H1 (cell line): ENCODE data around the gene PLCL1. TPM values are rescaled to one million over a fixed set of nuclear protein-coding genes. Genes with fewer than 3 reads are reported as not detected.

Experiments
- BACH1 ChIP-seq: IDR thresholded peaks from 2 replicates; pipeline ENCODE4 v1.6.1; 2012; ENCODE audit warnings: low read length, improper control_type of control experiment
- CEBPB ChIP-seq: IDR thresholded peaks from 2 replicates; pipeline ENCODE4 v1.6.1; 2012; ENCODE audit warnings: low read depth, low read length
- E2F6 ChIP-seq: IDR thresholded peaks from 2 replicates; pipeline ENCODE4 v1.6.1; 2012; ENCODE audit warnings: inconsistent platforms
- RBBP5 ChIP-seq: IDR thresholded peaks from 2 replicates; pipeline ENCODE4 v1.7.1; 2012; ENCODE audit warnings: low read depth, mild to moderate bottlenecking, inconsistent platforms, low read length, moderate library complexity, borderline replicate concordance
- TCF12 ChIP-seq: IDR thresholded peaks from 2 replicates; pipeline ENCODE4 v1.6.1; 2011; ENCODE audit warnings: low read depth, mild to moderate bottlenecking, low read length
- polyA plus RNA-seq, 7 experiments: library from polyadenylated mRNA; depleted of rRNA in 3 of 7; stranded (reverse) in 5 of 7; unstranded in 2 of 7; fragments of >200 nt in 5 of 7; fragments of 200-250 nt in 2 of 7; gene quantifications; 1 replicate in 5 of 7; 2 replicates in 1 of 7; 4 replicates in 1 of 7; pipeline versions ENCODE4 v1.2.1 to v1.2.3, GENCODE V29; 2011 to 2013; ENCODE audit warnings: missing spikeins in 2 of 7, mixed read lengths in 2 of 7
- total RNA-seq: library from RNA; stranded (reverse); fragmentation: NEBNext Ultra II Directional; extraction: Animal tissue kit (Norgen Biotek cat#: 25700); gene quantifications from 2 replicates; pipeline ENCODE4 v1.2.1, GENCODE V29; 2021

Gene PLCL1
- total and polyA plus RNA-seq, 2 of the 8 experiments (the other 6 are each of a cell fraction or from before 2014, with no cell fraction given) = not detected

DNA sequence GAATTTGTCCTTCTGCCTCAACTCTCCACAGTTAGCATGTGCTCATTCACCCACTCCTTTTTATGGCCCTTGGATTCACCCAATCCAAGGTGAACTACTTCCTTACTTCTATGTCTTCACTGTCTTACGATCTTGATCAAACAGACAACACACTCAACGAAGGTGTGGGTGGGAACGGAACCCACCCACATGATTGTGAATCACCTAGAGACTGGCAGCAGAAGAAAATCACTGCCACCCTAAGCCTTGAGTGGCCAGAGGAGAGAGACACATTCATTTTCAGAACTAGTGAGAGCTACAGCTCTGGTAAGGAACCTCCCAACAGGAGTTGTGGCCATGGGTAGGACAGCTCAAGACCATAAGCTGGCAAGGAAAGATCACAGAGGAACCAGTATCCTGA lies 194.3 kb downstream of the PLCL1 start (continued):
- TF ChIP-seq E2F6 (no peak), TCF12 (no peak), RBBP5 (no peak), BACH1 (no peak), CEBPB (no peak)
